HepG2 (cell line): ENCODE results near the gene LRRN2.

Experiments used
- CTCF ChIP-seq: sonication (generic); formaldehyde crosslinking; IDR thresholded peaks from 2 replicates; pipeline ENCODE4 v1.5.0; 2020; ENCODE audit warnings: mild to moderate bottlenecking, missing genetic modification reagents, moderate library complexity
- NFATC3 ChIP-seq: sonication (generic); formaldehyde crosslinking; IDR thresholded peaks from 2 replicates; pipeline ENCODE4 v1.5.1; 2020; ENCODE audit warnings: mild to moderate bottlenecking, missing genetic modification reagents
- TF ChIP-seq, protein P1 (sequence below): sonication (generic); formaldehyde crosslinking; conservative IDR thresholded peaks from 2 replicates; pipeline ENCODE4 v1.8.1; 2023; ENCODE audit warnings: missing genetic modification reagents

DNA sequence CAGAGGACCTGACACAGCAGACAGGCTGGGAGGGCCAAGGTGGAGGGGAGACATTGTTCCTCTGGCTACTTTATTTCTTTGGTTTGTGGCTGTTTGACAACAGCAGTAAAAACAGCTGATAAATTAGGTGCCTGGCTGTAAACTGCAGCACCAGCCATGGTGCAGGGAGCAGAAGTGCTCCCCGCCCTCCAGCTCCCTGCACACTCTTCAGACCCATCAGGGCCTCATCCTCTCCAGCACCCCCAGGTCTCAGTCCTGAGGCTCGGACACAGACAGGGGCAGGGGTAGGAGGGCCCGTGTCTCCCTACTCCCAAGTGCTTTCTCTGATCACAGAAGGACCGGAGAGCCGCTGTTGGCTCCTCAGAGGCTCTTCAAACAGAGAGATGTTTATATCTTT lies 17.7 kb upstream of the LRRN2 start:
- TF ChIP-seq NFATC3 (CRISPR knock-in tag), result no peak
- TF ChIP-seq CTCF (CRISPR knock-in tag), result no peak
- TF ChIP-seq, protein P1, sequence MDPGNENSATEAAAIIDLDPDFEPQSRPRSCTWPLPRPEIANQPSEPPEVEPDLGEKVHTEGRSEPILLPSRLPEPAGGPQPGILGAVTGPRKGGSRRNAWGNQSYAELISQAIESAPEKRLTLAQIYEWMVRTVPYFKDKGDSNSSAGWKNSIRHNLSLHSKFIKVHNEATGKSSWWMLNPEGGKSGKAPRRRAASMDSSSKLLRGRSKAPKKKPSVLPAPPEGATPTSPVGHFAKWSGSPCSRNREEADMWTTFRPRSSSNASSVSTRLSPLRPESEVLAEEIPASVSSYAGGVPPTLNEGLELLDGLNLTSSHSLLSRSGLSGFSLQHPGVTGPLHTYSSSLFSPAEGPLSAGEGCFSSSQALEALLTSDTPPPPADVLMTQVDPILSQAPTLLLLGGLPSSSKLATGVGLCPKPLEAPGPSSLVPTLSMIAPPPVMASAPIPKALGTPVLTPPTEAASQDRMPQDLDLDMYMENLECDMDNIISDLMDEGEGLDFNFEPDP (CRISPR knock-in tag), result no peak
